ENCODE measurements around the gene HCLS1. TPM values are rescaled to one million over a fixed set of nuclear protein-coding genes. Genes with fewer than 3 reads are reported as not detected.

Gene HCLS1
- total RNA-seq, 1 donor from 2014 or later, result 440 TPM

DNA sequence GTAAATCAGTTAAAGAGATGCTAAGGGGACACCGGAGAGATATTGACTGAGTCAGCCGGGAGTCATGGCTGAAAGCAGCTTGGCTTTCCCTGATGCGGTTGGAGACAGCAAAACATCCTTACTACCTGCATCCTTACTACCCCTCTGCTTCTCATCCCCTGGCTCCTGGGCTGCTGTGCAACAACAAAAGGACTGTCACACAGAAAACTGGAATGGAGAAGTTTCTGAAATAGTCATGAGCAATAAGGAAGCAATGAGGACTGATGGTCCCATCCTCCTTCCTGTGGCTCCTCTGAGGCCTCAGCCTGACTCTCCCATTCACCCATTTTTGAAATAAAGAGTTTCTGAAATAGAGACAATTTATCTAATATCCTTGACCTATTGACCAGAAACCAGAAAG, 1.1 kb downstream of the HCLS1 start:
- Mint-ChIP-seq H3K27ac (peak overlapping the region; percentile 96), H3K4me3 (peak overlapping the region; percentile 90), H3K9me3 (no peaks in the 10 kb centered on the region), H3K4me1 (peaks cover 61% of the 10 kb centered on the region), H3K36me3 (ENCODE audit: low read depth) (peaks cover 72% of the 10 kb centered on the region), H3K27me3 (no peaks in the 10 kb centered on the region)
- CTCF ChIA-PET, result no interaction called here
- ATAC-seq (ENCODE audit: low read depth), result no peak
- no peak for DNase-seq
- intact Hi-C loops (cut with micrococcal nuclease), result no loop called here
- POLR2A ChIA-PET, result interaction anchor here (0.6 to 2.5 kb wide), 4 partner anchors 12 to 750 kb away, joined by 3 to 42 read pairs (median 9); partner anchors contain the start of gene POLQ
- TF ChIP-seq, protein P1, sequence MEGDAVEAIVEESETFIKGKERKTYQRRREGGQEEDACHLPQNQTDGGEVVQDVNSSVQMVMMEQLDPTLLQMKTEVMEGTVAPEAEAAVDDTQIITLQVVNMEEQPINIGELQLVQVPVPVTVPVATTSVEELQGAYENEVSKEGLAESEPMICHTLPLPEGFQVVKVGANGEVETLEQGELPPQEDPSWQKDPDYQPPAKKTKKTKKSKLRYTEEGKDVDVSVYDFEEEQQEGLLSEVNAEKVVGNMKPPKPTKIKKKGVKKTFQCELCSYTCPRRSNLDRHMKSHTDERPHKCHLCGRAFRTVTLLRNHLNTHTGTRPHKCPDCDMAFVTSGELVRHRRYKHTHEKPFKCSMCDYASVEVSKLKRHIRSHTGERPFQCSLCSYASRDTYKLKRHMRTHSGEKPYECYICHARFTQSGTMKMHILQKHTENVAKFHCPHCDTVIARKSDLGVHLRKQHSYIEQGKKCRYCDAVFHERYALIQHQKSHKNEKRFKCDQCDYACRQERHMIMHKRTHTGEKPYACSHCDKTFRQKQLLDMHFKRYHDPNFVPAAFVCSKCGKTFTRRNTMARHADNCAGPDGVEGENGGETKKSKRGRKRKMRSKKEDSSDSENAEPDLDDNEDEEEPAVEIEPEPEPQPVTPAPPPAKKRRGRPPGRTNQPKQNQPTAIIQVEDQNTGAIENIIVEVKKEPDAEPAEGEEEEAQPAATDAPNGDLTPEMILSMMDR (IDR thresholded peaks at IDR 0.05), result no peak

DNA sequence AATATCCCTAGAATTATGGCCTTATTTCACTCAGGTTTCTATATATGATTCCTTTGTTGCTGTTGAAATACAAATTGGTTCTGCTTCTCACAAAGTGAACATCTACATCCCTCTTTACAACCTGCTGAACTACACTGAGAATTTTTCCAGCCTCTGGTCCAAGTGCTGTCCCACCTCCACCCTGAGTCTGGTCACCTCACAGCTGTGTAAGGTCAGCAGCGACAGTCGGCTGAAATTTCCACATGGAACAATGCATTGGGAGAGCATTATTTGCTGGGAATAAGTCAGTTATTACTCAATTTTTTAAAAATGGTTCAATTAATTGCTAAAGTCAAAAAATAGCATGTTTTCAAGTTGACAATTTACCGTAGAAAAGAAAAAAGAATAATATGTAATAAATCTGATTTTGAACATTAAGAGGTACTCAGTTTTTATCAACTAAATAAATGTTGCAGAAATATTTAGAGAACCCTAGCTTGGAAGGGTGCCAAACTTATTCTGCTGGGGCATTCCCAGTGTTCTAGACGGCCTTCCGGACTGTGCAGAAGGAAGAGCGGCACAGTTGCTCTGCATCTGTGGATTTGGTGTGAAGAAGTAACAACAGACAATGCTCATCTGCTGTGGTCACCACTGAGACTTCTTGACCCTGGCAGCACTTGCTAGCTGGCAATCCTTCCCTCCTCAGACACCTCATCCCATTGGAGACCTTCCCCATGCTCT, 1.8 kb downstream of the HCLS1 start:
- POLR2A ChIA-PET, result interaction anchor here (0.6 kb wide), 1 partner anchor 396 kb away, joined by 3 read pairs; no protein-coding TSS in a partner anchor
- Mint-ChIP-seq H3K36me3 (ENCODE audit: low read depth) (peaks cover 70% of the 10 kb centered on the region), H3K4me1 (peaks cover 67% of the 10 kb centered on the region), H3K4me3 (peak overlapping the region; percentile 90), H3K27me3 (no peaks in the 10 kb centered on the region), H3K9me3 (no peaks in the 10 kb centered on the region), H3K27ac (peak overlapping the region; percentile 96)
- ATAC-seq (ENCODE audit: low read depth) (no peak), DNase-seq (no peak)
- TF ChIP-seq, protein P1 (IDR thresholded peaks at IDR 0.05), result no peak
- intact Hi-C loops (cut with micrococcal nuclease), result no loop called here
- CTCF ChIA-PET, result no interaction called here

DNA sequence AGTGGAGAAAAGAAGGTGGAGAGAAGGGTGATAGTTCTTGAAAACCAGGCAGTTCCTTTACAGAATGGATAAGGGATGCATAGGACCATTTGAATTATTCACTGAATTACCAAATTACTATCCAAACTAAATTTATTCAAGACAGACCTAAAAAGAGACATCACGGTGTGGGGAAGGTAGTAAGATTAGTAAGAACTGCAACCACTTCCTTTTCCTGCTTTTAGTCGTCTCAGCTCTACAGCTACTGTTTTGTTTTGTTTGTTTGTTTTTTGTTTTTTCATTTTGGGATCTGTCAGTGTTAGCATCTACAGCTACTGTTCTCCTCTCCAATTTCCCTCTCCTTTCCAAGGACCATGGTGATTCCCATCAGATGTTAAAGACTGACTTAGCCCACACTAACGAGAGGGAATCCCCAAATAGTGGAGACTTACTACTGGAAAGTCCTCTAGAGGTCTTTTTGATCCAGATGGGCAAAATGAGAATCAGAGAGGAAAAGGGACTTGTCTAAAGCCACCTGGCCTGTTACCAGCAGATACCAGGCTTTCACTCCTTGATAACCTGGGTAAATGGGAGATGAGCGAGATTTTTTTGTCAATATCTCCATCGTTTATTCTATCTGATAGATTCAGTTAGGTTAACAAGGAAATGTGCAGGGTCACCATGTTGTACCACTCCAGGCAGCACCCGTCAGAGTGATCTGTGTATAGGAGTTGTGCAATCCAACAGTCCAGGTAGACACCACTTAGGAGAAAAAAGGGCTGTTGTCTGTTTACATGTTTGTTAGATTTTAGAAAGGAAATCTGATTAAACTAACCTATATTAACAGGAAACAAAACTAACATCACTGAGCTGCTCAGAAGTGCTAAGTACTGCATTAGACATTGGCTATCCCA, 6.0 kb downstream of the HCLS1 start:
- POLR2A ChIA-PET, result interaction anchor here (0.7 to 1.6 kb wide), 4 partner anchors 17 to 188 kb away, joined by 3 to 10 read pairs (median 4); no protein-coding TSS in a partner anchor
- peaks cover 88% of the 10 kb centered on the region for H3K36me3 Mint-ChIP-seq (ENCODE audit: low read depth)

DNA sequence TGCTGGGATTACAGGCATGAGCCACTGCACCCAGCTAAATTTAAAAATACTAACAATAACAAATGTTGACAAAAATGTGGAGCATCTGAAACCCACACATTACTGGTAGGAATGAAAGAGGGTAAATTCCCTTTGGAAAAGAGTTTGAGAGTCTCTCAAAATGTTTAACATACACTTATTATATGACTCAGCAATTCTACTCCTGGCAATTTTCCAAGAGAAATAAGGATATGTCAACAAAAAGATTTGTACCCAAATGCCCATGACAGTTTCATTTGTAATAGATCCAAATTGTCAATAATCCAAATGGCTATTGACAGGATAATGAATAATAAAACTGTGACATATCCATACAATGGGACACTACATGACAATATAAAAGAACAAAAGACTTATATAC, 9.0 kb downstream of the HCLS1 start:
- H3K4me1 Mint-ChIP-seq, result peaks cover 40% of the 10 kb centered on the region
- POLR2A ChIA-PET, result no interaction called here

More for the DNA sequence above, 6.0 kb downstream of the HCLS1 start:
- CTCF ChIA-PET, result no interaction called here
- TF ChIP-seq, protein P1 (IDR thresholded peaks at IDR 0.05), result no peak
- H3K9me3 Mint-ChIP-seq, result no peaks in the 10 kb centered on the region
- H3K4me3 Mint-ChIP-seq, result peak overlapping the region; percentile 3
- H3K27ac Mint-ChIP-seq, result peak overlapping the region; percentile 59
- H3K4me1 Mint-ChIP-seq, result peaks cover 70% of the 10 kb centered on the region
- intact Hi-C loops (cut with micrococcal nuclease), result no loop called here
- DNase-seq (no peak), ATAC-seq (ENCODE audit: low read depth) (peak; percentile 68)
- H3K27me3 Mint-ChIP-seq, result no peaks in the 10 kb centered on the region

More for the DNA sequence above, 9.0 kb downstream of the HCLS1 start:
- DNase-seq, result no peak
- TF ChIP-seq, protein P1 (IDR thresholded peaks at IDR 0.05), result no peak
- intact Hi-C loops (cut with micrococcal nuclease), result no loop called here
- CTCF ChIA-PET, result no interaction called here
- peaks cover 82% of the 10 kb centered on the region for H3K36me3 Mint-ChIP-seq (ENCODE audit: low read depth)
- H3K27me3 Mint-ChIP-seq, result no peaks in the 10 kb centered on the region
- H3K4me3 Mint-ChIP-seq, result no peak overlapping the region
- no peaks in the 10 kb centered on the region for H3K9me3 Mint-ChIP-seq
- ATAC-seq (ENCODE audit: low read depth), result no peak
- no peak overlapping the region for H3K27ac Mint-ChIP-seq

Data from activated B cell treated with CpG ODN at 0.5 μM for 24 hours (primary cell).